GM21381 (cell line): Measurements from ENCODE around the gene LRRC70.
"Not testable (repeated sequence)": the region's sequence is repeated elsewhere in the genome, so short reads cannot be mapped to it uniquely, and the experiment has no call there.

Experiments used
- ATAC-seq: cut with Tn5 transposase; IDR thresholded peaks from one replicate; pipeline ENCODE4 v1.9.1; 2021; ENCODE audit warnings: mild to moderate bottlenecking, moderate library complexity; ENCODE audit not compliant: unreplicated experiment

Gene LRRC70

DNA sequence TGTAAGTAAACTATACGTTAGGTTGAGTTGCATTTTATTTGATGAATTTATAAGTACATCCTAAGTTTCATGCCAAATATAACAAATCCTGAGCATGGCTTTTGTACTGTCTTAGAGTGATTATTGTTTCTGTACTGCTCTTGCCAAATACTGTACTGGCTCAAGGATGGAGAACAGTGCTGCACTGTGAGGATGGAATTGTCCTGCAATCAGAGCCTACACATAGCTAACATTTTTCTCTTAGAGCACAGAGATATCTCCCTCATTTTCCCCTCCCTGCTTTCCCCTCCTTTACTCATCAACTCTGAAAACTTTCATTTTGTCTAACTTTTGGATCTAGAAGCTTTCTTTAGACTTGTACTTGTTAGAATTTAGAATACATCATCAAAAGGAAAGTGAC, 28.3 kb downstream of the LRRC70 start:
- no peak for ATAC-seq

- no peak for ATAC-seq
Observed at GRCh38 chr5:62607615-62608014, 29.0 kb downstream of the LRRC70 start.

DNA sequence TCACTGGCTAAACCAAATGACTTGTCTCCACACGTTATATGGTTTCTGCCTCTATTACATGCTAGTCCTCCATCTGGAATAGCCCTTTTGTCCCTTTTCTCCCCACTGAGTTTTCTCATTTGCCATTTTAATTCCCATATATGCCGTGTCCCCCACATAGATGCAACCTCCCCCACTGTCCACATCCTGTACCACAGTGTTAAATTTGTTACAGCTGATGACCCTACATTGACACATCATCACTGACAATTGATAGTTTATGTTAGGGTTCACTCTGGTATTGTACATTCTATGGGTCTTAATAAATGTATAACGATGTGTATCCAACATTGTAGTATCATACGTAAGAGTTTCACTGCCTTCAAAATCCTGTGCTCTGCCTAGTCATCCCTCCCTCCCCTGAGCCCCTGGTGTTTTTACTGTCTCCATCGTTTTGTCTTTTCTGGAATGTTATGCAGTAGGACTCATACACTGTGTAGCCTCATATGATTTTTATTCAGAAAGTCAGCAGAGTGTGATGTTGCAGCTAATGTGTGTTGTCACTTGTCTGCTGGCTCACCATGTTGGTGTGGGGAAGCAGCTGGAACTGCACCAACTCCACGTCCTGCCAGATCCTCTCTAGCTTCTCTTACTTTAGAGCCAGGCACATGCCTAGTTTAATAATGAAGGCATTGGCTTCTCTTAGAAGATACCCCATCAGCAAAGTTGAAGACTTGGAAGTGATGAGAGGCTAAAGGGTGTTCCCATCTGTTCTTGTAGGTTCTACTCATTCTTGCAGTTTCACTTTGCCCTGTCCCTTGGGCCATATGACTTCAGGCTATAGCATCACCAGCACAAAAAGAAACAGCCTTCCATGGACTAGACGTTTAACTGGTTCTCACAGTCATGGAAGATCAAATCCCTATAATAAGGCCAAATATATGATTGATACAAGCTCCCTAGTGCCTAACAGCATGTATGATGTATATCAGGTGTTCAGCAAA, 30.2 kb downstream of the LRRC70 start:
- no peak for ATAC-seq

DNA sequence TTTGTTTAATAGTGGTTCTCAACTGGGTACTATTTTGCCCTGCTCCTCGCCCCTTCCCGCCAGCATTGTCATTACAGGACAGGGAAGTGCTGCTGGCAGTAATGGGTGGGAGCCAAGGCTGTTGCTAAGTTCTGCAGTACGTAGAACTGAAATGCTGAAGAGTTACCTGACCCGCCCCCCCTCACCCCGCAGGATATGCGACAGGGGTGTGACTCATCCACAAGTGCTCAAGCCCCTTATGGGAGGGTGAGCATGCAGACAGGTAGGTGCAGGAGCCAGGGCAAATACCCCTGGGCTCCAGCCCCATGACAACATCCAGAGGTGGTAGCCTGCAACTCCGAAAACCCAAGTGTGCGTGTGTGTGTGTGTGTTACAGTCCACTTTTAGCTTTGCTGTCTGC, 35.7 kb downstream of the LRRC70 start:
- no peak for ATAC-seq

- ATAC-seq: no peak
Observed at GRCh38 chr5:62616615-62617277, 38.1 kb downstream of the LRRC70 start.

DNA sequence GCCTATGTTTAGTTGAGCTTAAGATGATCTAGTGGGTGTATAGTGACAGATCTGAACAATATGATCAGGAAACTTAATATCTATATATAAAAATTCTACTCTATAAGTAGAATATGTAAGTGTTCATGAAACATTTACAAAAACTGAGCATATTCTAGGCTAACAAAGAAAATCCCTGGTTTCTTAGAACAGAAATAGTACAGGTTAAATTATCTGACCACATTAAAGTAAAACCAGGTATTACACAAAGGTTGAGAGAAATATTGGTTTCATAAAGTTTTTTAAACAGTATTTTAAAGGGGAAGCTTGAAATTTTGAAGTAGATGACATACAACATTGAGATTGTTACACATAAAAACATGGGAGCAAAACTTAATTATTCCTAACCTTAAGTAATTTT, 39.3 kb downstream of the LRRC70 start:
- no peak for ATAC-seq

- ATAC-seq: no peak
Observed at GRCh38 chr5:62620761-62621160, 42.1 kb downstream of the LRRC70 start.

- ATAC-seq: no peak
Observed at GRCh38 chr5:62621280-62621679, 42.7 kb downstream of the LRRC70 start.

DNA sequence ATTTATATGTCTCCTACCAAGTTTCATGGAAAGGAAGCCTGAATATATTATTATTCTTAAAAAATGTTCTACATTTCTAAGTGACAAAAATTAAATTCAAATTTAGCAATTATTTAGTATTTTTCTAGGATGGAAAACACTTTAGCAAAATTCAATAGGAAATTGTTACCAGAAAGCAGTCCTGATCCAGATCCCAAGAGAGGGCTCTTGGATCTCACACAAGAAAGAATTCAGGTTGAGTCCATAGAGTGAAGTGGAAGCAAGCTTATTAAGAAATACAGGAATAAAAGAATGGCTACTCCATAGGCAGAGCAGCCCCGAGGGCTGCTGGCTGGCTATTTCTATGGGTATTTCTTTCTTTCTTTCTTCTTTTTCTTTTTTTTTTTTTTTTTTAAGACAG, 44.7 kb downstream of the LRRC70 start:
- ATAC-seq: no peak

DNA sequence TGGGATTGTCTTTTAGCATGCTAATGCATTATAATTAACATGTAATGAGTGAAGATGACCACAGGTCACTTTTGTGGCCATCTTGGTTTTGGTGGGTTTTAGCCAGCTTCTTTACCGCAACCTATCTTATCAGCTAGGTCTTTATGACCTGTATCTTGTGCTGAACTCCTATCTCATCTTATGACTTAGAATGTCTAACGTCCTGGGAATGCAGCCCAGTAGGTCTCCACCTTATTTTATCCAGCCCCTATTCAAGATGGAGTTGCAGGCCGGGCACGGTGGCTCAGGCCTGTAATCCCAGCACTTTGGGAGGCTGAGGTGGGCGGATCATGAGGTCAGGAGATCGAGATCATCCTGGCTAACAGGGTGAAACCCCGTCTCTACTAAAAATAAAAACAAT, 45.8 kb downstream of the LRRC70 start:
- not testable (repeated sequence) for ATAC-seq

- ATAC-seq: no peak
Observed at GRCh38 chr5:62626534-62626933, 47.9 kb downstream of the LRRC70 start.

DNA sequence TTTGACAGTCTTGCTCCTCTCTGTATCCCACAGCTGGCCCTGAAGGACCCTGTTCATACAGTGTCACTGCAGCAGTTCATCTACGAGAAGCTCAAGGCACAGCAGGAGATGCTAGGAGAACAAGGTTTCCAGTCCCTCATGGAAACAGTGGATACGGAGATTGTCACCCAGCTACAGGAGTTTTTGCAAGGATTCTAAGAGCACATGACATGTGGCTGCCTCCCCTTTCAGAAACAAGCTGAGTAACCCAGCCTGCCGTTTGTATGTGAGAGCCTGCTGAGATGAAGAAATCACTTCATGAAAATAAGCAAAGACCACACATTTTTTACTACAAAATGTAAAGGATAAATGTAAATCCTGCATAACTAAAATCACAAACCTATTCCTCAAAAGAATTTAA, 48.5 kb downstream of the LRRC70 start:
- no peak for ATAC-seq

DNA sequence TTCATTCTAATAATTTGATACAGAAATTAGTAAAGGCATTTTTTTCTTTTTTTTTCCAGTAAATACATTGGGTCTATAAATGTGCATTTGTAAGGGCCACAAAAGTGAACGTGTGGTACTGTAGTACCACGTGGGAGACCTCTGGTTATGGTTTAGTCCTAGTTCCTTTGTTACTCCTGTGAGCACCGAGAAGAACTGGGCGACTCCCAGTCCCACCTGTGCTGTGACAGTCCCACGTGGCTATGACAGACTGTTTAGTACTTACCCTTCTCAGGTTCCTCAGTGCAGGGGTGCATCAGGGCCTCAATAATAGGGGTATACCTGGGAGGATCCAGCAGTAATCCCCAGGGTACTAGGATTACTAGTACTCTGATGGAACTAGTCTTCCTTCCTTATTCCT, 49.3 kb downstream of the LRRC70 start:
- ATAC-seq: no peak
